ENCODE results near the gene NPHP4.

The NPHP4 gene

DNA sequence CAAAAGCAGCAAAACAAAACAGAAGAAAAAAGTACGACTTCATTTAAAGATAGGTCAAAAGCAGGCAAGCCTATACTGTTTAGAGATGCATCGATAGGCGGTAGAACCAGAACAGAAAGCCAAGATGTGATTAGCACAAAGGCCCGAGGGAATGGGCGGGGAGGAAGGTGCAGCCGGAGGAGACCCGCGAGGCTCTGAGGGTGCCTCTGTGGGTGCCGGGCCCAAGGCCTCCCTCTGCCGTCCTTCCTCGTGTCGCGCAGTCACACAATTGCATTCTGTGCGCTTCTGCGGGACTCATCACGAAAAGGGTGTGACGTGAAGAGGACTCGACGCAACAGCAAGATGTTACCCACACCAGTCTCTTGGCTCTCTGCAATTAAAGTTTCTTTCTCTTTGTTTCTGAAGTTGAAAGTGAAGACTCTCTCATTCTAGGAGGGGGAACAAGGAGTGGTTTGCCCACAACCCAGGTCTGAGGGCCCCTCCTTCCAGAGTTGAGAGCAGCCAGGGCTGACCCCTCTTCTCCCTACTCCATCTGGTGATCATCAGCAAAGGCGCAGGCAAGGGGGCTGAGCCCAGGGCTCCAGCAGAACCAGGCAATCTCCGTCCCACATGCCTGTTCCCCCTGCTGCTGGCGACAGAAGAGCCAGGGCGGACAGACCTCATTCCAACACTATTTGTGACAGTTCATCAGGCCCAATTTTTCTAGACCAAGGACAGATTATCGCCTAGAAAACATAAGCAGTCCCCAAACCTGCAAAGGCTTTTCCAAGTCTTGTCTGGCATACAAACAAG is 41.0 kb downstream of the NPHP4 start:
- no peak for ATAC-seq (replicated peaks; ENCODE audit: extremely low read depth, poor library complexity, severe bottlenecking)

DNA sequence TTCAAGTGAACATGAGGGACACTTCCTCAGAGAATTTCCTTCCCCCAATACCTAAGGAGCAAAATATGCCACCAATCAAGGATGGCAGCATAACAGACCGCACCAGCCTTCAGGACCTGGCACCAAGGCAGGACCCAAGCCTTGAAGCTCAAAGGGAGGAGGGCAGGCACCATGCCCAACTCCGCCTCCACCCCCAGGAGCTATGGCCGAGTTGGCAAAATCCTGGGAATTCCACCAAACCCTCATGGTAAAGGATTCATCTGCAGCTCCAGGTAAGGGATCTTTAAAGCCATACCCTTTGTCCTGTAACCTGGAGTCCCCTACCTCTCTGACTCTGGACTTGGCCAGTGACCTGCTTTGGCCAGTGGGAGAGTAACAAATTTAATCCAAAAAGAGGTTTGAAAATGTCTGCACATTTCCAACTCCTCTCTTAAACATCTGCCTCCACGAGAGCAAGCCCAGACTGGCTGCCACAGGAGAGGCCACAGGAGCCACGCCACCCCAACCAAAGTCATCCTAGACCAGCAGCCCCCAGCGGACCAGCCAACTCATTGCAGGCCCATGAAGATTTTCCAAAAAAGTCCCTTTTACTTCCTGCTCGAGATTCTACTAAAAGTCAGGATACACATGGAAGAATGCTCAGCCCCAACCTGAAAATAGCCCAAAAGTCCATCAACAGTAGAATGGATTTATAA is 41.9 kb downstream of the NPHP4 start:
- no peak overlapping the region for H3K27ac Mint-ChIP-seq (ENCODE audit: low read depth)
- peaks cover 11% of the 10 kb centered on the region for H3K4me1 Mint-ChIP-seq
- peaks cover 6% of the 10 kb centered on the region for H3K36me3 Mint-ChIP-seq (ENCODE audit: insufficient read depth)
- H3K27me3 Mint-ChIP-seq: no peaks in the 10 kb centered on the region
- H3K9me3 Mint-ChIP-seq: no peaks in the 10 kb centered on the region
- no peak overlapping the region for H3K4me3 Mint-ChIP-seq
- DNase-seq (ENCODE audit: low spot score in 2 of 2) (no peak), ATAC-seq (replicated peaks; ENCODE audit: extremely low read depth, poor library complexity, severe bottlenecking) (no peak)

More for the DNA sequence above, 41.0 kb downstream of the NPHP4 start:
- Mint-ChIP-seq H3K27me3 (no peaks in the 10 kb centered on the region), H3K36me3 (ENCODE audit: insufficient read depth) (peaks cover 6% of the 10 kb centered on the region), H3K4me1 (peaks cover 15% of the 10 kb centered on the region), H3K9me3 (no peaks in the 10 kb centered on the region), H3K4me3 (no peak overlapping the region), H3K27ac (ENCODE audit: low read depth) (no peak overlapping the region)
- no peak for DNase-seq (ENCODE audit: low spot score in 2 of 2)

DNA sequence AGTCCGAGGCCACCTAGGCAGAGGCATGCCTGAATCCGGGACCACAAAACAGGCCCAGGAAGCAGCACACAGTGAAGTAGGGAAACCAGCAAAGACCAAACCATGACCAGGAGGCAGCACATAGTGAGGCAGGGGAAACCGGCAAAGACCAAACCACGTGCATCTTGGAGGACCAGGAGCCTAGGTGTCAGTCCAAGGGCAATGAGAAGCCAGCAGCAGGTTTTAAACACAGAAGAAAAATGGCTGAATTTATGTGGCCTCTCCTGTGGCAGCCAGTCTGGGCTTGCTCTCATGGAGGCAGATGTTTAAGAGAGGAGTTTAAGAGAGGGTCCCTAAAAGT is 42.5 kb downstream of the NPHP4 start:
- Mint-ChIP-seq H3K4me3 (no peak overlapping the region), H3K4me1 (peaks cover 5% of the 10 kb centered on the region), H3K36me3 (ENCODE audit: insufficient read depth) (peaks cover 6% of the 10 kb centered on the region), H3K27me3 (no peaks in the 10 kb centered on the region), H3K27ac (ENCODE audit: low read depth) (no peak overlapping the region), H3K9me3 (no peaks in the 10 kb centered on the region)
- no peak for DNase-seq (ENCODE audit: low spot score in 2 of 2)
- ATAC-seq (replicated peaks; ENCODE audit: extremely low read depth, poor library complexity, severe bottlenecking): no peak

DNA sequence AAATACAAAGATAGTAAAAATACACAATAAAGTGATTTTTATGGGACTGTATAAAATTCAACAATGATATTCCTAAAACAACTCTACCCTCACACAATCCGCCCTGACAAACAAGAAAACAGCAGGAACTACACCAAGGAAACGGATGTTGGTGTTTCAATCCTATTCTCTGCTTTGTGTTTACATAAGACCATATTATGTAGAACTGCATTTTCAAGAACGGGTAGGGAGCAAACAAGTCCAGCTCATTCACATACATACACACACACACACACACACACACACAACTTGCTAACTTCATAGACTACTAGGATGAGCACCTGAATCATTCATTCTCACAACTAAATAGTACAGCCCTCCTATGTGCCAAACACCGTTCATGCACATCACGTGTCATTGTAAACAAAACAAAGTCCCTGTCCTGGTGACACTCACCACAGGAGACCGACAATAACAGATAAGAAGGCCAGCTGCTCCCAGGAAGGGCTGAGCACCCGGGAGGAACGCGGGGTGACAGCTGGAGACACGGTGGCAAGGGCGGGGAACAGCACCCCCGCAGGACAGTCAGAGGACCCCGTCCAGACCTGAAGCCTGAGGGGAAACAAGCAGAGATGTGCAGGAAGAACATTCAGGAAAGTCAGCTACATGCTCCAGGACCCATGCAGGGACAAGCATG is 43.0 kb downstream of the NPHP4 start:
- no peak overlapping the region for H3K4me3 Mint-ChIP-seq
- ATAC-seq (replicated peaks; ENCODE audit: extremely low read depth, poor library complexity, severe bottlenecking) (no peak), DNase-seq (ENCODE audit: low spot score in 2 of 2) (no peak)
- H3K4me1 Mint-ChIP-seq: peaks cover under 1% of the 10 kb centered on the region
- no peaks in the 10 kb centered on the region for H3K9me3 Mint-ChIP-seq
- H3K36me3 Mint-ChIP-seq (ENCODE audit: insufficient read depth): peaks cover 6% of the 10 kb centered on the region
- H3K27ac Mint-ChIP-seq (ENCODE audit: low read depth): no peak overlapping the region
- H3K27me3 Mint-ChIP-seq: no peaks in the 10 kb centered on the region

DNA sequence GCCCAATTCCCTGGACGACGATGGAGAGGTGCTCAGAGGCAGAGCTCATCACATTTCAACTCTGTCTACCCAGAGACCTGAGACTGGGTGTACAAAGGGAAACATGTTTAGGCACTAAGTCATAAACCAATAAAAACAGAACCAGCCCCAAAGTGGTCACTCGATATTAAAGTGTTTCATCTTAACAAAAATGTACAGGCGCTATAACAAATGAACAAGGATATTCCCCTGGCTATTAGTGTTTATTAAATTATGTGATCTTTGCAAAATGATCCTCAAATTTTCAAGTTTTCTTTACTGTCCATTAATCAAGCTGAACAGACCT is 43.6 kb downstream of the NPHP4 start:
- no peaks in the 10 kb centered on the region for H3K4me1 Mint-ChIP-seq
- H3K27ac Mint-ChIP-seq (ENCODE audit: low read depth): no peak overlapping the region
- peaks cover 6% of the 10 kb centered on the region for H3K36me3 Mint-ChIP-seq (ENCODE audit: insufficient read depth)
- ATAC-seq (replicated peaks; ENCODE audit: extremely low read depth, poor library complexity, severe bottlenecking) (no peak), DNase-seq (ENCODE audit: low spot score in 2 of 2) (no peak)
- H3K4me3 Mint-ChIP-seq: no peak overlapping the region
- H3K27me3 Mint-ChIP-seq: no peaks in the 10 kb centered on the region
- no peaks in the 10 kb centered on the region for H3K9me3 Mint-ChIP-seq

DNA sequence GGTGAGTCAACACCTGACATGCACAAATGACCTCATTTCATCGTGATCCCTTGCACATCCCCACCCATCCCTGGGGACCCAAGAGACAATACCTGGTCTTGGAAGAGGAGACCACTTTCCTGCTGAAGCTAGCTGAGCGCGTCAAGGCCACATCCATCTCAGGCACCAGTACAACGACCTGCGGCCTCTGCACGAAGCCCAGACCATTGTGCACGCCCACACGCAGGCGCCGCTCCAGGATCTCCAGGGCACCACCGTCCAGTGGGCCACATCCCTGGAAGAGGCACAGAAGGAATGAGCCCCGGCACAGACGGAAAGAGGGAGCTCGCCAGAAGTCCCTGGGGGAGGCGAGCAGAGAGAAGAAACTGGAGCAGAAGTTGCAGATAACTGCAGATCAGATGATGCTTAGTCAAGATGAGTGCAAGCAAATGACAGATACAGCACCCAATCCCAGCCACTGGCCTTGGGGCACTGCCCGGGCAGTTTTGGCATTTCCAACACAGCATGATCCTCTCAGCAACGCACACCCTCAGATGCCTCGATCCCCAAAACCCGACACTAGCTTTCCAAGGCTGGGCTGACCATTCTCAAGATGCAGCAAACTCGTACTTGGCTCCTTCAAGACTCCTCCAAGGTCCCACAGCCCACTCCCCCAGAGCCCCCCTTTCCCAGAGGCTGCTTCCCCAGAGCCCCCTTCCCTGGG is 44.1 kb downstream of the NPHP4 start:
- ATAC-seq (replicated peaks; ENCODE audit: extremely low read depth, poor library complexity, severe bottlenecking) (no peak), DNase-seq (ENCODE audit: low spot score in 2 of 2) (no peak)
- H3K36me3 Mint-ChIP-seq (ENCODE audit: insufficient read depth): peaks cover 6% of the 10 kb centered on the region
- H3K27ac Mint-ChIP-seq (ENCODE audit: low read depth): no peak overlapping the region
- no peaks in the 10 kb centered on the region for H3K4me1 Mint-ChIP-seq
- H3K27me3 Mint-ChIP-seq: no peaks in the 10 kb centered on the region
- no peaks in the 10 kb centered on the region for H3K9me3 Mint-ChIP-seq
- no peak overlapping the region for H3K4me3 Mint-ChIP-seq

DNA sequence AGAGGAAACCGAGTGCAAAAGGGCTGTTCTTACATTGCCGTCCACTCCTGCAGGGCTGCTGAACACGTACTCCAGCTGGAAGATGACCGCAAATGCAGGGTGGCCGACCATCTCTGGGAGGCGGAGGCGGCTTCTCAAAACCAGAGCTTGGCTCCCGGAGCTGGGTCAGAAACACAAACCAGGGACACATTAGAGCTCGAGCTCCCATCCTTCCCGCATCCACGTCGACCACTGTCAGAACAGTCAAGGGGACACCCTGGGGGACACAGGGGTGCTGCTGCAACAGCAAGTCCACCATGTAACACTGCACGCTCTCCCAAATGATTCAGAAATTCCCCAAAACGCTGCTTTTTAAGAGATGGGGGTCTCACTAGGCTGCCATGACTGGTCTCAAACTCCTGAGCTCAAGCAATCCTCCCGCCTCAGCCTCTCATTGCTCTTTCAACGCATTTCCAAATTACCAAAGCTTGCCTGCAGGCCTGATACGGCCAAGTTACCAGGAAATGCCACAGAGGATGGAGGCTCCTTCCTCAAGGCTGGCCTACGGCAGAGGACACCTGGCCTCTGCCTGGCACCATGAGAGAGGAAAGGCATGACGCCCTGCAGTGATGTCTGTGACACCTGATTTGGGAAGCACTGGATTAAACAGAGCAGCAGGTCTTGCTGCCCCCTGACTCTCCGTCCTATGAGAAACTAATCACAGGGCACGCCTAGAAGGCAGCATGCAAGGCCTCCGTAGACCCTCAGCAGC is 45.0 kb downstream of the NPHP4 start:
- DNase-seq (ENCODE audit: low spot score in 2 of 2) (no peak), ATAC-seq (replicated peaks; ENCODE audit: extremely low read depth, poor library complexity, severe bottlenecking) (no peak)
- Mint-ChIP-seq H3K36me3 (ENCODE audit: insufficient read depth) (peaks cover 5% of the 10 kb centered on the region), H3K4me3 (no peak overlapping the region), H3K4me1 (no peaks in the 10 kb centered on the region), H3K9me3 (no peaks in the 10 kb centered on the region), H3K27ac (ENCODE audit: low read depth) (no peak overlapping the region), H3K27me3 (no peaks in the 10 kb centered on the region)

DNA sequence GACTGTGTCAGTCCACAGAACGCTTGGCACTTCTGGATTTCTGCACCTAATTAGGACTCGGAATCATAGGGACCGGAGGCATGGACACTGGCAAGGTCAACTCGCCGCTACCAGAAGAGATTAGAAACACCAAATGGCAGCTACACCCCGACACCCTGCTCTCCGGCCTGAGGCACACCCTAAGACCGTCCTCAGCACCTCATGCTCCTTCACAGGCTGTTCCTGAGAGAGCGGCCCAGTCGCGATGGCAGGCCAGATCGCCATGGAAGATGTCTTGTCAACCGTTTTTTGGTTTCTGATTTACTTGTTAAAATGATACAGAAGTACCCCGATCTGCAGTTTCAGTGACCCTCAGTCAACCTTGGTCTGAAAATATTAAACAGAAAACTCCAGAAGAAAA is 46.8 kb downstream of the NPHP4 start:
- no peak for DNase-seq (ENCODE audit: low spot score in 2 of 2)
- Mint-ChIP-seq H3K27me3 (no peaks in the 10 kb centered on the region), H3K27ac (ENCODE audit: low read depth) (no peak overlapping the region)

DNA sequence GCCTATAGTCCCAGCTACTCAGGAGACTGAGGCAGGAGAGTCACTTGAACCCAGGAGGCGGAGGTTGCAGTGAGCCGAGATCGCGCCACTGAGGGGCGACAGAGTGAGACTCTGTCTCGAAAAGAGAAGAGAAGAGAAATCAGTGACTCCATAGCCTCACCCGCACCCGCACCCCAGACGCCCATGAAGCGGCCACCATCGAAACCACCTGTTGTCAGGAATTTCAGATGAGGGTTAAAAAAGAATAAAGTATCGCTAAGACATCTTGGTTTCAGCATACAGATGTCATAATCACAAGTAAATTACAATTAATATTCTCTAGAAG is 47.4 kb downstream of the NPHP4 start:
- no peaks in the 10 kb centered on the region for H3K27me3 Mint-ChIP-seq
- H3K4me1 Mint-ChIP-seq: no peaks in the 10 kb centered on the region
- DNase-seq (ENCODE audit: low spot score in 2 of 2) (no peak), ATAC-seq (replicated peaks; ENCODE audit: extremely low read depth, poor library complexity, severe bottlenecking) (no peak)
- peaks cover 2% of the 10 kb centered on the region for H3K36me3 Mint-ChIP-seq (ENCODE audit: insufficient read depth)
- no peak overlapping the region for H3K4me3 Mint-ChIP-seq
- no peaks in the 10 kb centered on the region for H3K9me3 Mint-ChIP-seq
- no peak overlapping the region for H3K27ac Mint-ChIP-seq (ENCODE audit: low read depth)

More for the DNA sequence above, 46.8 kb downstream of the NPHP4 start:
- Mint-ChIP-seq H3K9me3 (no peaks in the 10 kb centered on the region), H3K4me3 (no peak overlapping the region), H3K4me1 (no peaks in the 10 kb centered on the region), H3K36me3 (ENCODE audit: insufficient read depth) (peaks cover 4% of the 10 kb centered on the region)
- no peak for ATAC-seq (replicated peaks; ENCODE audit: extremely low read depth, poor library complexity, severe bottlenecking)

DNA sequence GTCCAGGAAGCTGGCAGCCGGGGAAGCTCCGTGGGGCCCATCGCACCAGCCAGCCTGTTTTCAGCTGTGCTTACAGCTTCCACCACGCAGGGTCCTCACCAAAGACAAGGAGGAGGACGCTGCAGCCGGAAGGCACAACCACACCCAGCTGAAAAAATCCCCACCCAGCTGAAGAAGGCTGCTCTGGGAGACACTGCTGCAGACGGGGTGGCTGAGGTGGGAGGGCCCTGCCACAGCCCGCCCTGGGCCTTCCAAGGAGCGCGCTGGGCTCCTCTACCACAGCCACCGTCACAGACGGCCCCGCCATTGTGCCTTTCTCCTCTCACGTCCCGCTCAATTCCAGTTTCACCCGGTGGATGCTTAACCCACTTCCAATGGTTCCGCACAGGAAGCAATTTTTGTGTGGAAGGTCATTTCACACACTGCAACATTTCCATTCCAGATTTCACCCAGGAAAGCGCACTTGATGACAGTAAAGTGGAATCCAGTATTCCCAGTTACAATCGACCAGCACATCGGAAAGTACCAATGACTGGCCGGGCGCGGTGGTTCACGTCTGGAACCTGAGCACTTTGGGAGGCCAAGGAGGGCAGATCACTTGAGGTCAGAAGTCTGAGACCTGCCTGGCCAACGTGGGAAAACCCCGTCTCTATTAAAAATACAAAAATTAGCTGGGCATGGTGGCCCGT is 47.9 kb downstream of the NPHP4 start:
- H3K27me3 Mint-ChIP-seq: no peaks in the 10 kb centered on the region
- H3K9me3 Mint-ChIP-seq: no peaks in the 10 kb centered on the region
- no peaks in the 10 kb centered on the region for H3K4me1 Mint-ChIP-seq
- peaks cover 2% of the 10 kb centered on the region for H3K36me3 Mint-ChIP-seq (ENCODE audit: insufficient read depth)
- no peak overlapping the region for H3K27ac Mint-ChIP-seq (ENCODE audit: low read depth)
- no peak overlapping the region for H3K4me3 Mint-ChIP-seq
- ATAC-seq (replicated peaks; ENCODE audit: extremely low read depth, poor library complexity, severe bottlenecking) (no peak), DNase-seq (ENCODE audit: low spot score in 2 of 2) (no peak)

DNA sequence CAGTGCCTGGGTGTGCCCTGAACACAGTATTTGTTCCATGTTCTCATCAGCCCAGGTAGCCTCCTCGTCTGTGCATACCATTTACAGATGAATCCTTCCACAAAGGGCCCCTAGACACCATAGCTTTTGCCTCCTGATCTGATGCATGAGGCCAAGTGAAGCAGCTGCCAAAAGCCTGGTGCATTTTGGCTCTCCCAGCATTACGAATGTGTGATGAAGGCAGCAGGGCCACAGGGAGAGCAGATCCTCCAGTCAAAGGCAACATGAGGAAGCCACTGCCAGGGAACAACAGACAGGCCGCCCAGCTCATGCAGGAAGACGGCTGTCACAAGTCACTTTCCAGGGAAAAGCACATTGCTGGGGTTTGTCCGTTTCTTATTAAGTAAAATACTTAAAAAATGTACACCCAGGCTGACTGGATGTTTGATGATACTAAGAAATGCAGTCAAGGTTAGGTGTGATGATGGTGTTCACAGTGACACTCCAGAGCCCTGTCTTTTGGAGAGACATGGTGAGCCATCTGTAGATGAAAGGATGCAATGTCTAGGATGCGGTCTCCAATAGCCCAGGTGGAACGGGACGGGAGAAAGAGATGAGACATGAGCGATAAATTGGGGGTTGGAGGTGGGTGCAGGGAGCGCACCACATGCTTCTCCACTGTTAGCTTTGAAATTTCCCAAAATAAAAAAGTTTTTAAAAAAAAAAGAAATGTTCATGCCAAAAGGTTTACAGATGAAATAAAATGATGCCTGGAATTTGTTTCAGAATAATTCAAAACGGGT is 48.7 kb downstream of the NPHP4 start:
- Mint-ChIP-seq H3K4me3 (no peak overlapping the region), H3K27me3 (no peaks in the 10 kb centered on the region), H3K36me3 (ENCODE audit: insufficient read depth) (peaks cover 2% of the 10 kb centered on the region), H3K9me3 (no peaks in the 10 kb centered on the region), H3K4me1 (no peaks in the 10 kb centered on the region), H3K27ac (ENCODE audit: low read depth) (no peak overlapping the region)
- ATAC-seq (replicated peaks; ENCODE audit: extremely low read depth, poor library complexity, severe bottlenecking): no peak
- DNase-seq (ENCODE audit: low spot score in 2 of 2): no peak

All from central memory CD8-positive, alpha-beta T cell (primary cell).